Measurements from ENCODE around the gene ORAI2. TPM values are rescaled to one million over a fixed set of nuclear protein-coding genes. Genes with fewer than 3 reads are reported as not detected.
"Not testable (repeated sequence)": the region's sequence is repeated elsewhere in the genome, so short reads cannot be mapped to it uniquely, and the experiment has no call there.

Gene ORAI2
- polyA plus RNA-seq, 2 of the 4 experiments (the other 2 are of a cell fraction): 12.8 to 22.1 TPM

DNA sequence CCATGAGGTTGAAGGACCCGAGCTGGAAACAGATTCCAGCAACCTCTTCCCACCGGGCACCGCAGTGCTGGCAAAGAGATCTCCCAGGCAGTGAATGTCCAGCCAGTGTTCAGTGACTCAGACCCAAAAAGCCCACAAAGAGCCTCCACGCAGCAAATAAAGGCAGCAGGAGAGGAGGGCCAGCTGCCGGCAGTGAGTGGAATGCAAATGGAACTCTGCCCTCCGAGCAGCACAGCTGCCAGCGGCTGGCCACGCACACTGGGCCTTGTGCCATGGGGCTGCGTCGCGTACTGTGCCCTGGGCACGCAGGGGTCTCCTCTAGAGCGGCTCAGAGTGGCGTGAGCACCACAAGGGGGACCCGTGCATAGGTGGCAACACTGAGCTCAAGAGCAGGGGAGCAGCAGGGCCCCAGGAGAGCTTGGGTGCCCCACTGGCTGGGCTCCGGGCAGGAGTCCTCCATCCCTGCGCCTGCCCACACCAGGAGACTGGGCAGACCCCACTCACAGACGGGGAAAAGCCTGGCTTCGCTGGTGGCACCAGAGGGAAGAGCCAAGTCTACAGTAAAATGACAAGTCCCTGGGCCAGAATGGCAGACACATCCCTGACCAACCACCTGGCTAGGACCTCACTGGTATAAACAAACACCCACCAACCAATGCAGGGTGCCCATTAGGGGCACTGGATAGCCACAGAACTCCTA is 41.5 kb downstream of the ORAI2 start:
- CTCF ChIA-PET; ATAC-seq; POLR2A ChIA-PET; H3K27ac ChIP-seq; H3K4me2 ChIP-seq; FAIRE-seq; DNase-seq (ENCODE audit: low read depth in 1 of 2, low spot score in 1 of 2); H3K9me3 ChIP-seq; H3K4me3 ChIP-seq; H3K4me1 ChIP-seq: not testable (repeated sequence)
- WGBS (ENCODE audit: missing lambda C conversion rate): 83% methylated on average over 5 of the region's 19 CpGs

GRCh38 chr7:102478314-102479208 is 45.2 kb downstream of the ORAI2 start, which contains the start of gene POLR2J:
POLR2J (minus strand) TSS chr7:102478922; CDS start chr7:102478860, 62 bp downstream.
- peak within 1 kb of the TSS; percentile 53; the same call in 2 of the 3 replicates for H3K4me2 ChIP-seq
- H3K4me1 ChIP-seq, H3K9me3 ChIP-seq, POLR2A ChIA-PET, FAIRE-seq: not testable (repeated sequence)
- CTCF ChIA-PET: interaction anchor here (1.6 kb wide), 1 partner anchor 12 kb away, joined by 6 read pairs; no protein-coding TSS in a partner anchor
- TF ChIP-seq, protein P1, sequence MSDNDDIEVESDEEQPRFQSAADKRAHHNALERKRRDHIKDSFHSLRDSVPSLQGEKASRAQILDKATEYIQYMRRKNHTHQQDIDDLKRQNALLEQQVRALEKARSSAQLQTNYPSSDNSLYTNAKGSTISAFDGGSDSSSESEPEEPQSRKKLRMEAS (IDR thresholded peaks at IDR 0.05): 0 out of 2 replicates have a peak, but pooled peaks have one; percentile 26
- peak; percentile 47 for TF ChIP-seq KDM5A (IDR thresholded peaks at IDR 0.05)
- TF ChIP-seq JUN (IDR thresholded peaks at IDR 0.05): 0 out of 5 replicates have a peak, but pooled peaks of 1 of the 2 experiments have one; percentile 30
- peak; percentile 28; the same call in 1 of the 3 replicates for TF ChIP-seq CTCF (IDR thresholded peaks at IDR 0.05)
- DNase-seq (ENCODE audit: low read depth in 1 of 2, low spot score in 1 of 2): peak in 1 of 2 experiments; percentile 86
- 0% methylated on average over 9 of the region's 72 CpGs for WGBS (ENCODE audit: missing lambda C conversion rate)
- peak within 1 kb of the TSS; percentile 55 to 66; a peak in 4 of 6 replicates for H3K27ac ChIP-seq
- H3K4me3 ChIP-seq: peak within 1 kb of the TSS; percentile 44
- ATAC-seq: peak; percentile 72 to 88

- 43% methylated on average over 1 of the region's 10 CpGs for WGBS (ENCODE audit: missing lambda C conversion rate)
- POLR2A ChIA-PET; H3K4me1 ChIP-seq; DNase-seq (ENCODE audit: low read depth in 1 of 2, low spot score in 1 of 2); H3K4me3 ChIP-seq; FAIRE-seq; H3K9me3 ChIP-seq: not testable (repeated sequence)
- H3K27ac ChIP-seq: peak overlapping the region; percentile 55 to 66; a peak in 2 of 6 replicates
- peak overlapping the region; percentile 53; the same call in 2 of the 3 replicates for H3K4me2 ChIP-seq
- CTCF ChIA-PET: interaction anchor here (1.6 kb wide), 1 partner anchor 12 kb away, joined by 6 read pairs; no protein-coding TSS in a partner anchor
- peak; percentile 31 to 50; a peak in 5 of 6 replicates for ATAC-seq
Measured at GRCh38 chr7:102479209-102479584, 45.8 kb downstream of the ORAI2 start.

DNA sequence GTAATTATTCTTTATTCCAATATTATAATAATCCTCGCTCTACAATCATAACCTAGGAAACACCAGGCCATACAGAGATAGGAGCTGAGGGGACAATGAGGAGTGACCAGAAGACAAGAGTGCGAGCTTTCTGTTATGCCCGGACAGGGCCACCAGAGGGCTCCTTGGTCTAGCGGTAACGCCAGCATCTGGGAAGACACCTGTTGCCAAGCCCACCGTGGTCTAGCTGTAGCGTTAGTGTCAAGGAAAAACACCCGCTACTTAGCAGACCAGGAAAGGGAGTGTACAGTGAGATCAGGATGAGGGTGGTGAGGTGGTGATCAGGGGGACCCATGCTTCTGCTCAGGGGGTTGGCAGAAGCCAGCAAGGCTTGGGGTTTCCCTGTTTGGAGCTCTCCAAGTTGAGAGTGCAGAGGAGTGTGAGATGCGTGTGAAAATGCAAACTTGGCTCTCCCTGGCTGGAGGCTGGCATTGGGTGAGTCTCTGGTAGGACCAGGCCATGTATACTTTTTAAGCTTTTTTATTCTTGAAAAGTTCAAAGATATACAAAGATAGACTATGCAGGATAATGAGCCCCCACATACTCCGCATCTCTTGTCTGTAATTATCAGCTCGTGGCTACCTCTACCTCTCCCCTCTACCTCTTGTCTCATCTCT is 46.7 kb downstream of the ORAI2 start:
- H3K27ac ChIP-seq; H3K4me1 ChIP-seq; H3K9me3 ChIP-seq; DNase-seq (ENCODE audit: low read depth in 1 of 2, low spot score in 1 of 2); H3K4me3 ChIP-seq; FAIRE-seq; POLR2A ChIA-PET: not testable (repeated sequence)
- H3K4me2 ChIP-seq: peak overlapping the region; percentile 44; the same call in 1 of the 3 replicates
- CTCF ChIA-PET: interaction anchor here (1.6 kb wide), 1 partner anchor 13 kb away, joined by 6 read pairs; no protein-coding TSS in a partner anchor
- peak; percentile 41 for TF ChIP-seq CTCF (IDR thresholded peaks at IDR 0.05)
- TF ChIP-seq SMC3 (IDR thresholded peaks at IDR 0.05): peak; percentile 31; the same call in 1 of the 3 replicates
- peak; percentile 44 to 54 for TF ChIP-seq RAD21 (conservative IDR thresholded peaks at IDR 0.05 in 1 of 2, IDR thresholded peaks at IDR 0.05 in 1 of 2)
- peak in 1 of 2 experiments; percentile 16; a peak in 1 of 6 replicates for ATAC-seq
- under 1% methylated on average over 8 of the region's 11 CpGs for WGBS (ENCODE audit: missing lambda C conversion rate)

DNA sequence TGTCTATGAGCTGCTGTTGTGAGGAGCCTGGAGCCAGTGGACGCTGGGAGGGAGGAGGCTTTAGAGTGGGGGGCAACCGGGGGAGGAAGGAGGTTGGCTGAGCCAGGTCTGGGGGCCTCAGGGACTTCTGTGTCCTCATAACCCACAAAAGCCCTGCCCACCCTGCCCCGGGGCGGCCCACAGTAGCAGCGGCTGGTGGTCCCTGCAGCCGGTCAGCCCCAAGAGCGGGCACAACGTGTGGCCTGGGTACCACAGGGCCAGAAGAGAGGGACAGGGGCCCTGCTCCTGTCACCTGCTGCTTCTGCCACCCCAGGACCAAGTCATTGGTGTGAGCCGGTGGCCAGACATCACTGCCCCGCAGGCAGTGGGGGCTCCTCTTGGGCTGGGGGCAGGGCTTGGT is 48.6 kb downstream of the ORAI2 start:
- DNase-seq (ENCODE audit: low read depth in 1 of 2, low spot score in 1 of 2); FAIRE-seq; ATAC-seq; H3K4me3 ChIP-seq; H3K4me1 ChIP-seq; CTCF ChIA-PET; H3K4me2 ChIP-seq; H3K9me3 ChIP-seq; H3K27ac ChIP-seq; POLR2A ChIA-PET: not testable (repeated sequence)
- no CpG with 5 or more reads among the region's 10 CpGs for WGBS (ENCODE audit: missing lambda C conversion rate)

DNA sequence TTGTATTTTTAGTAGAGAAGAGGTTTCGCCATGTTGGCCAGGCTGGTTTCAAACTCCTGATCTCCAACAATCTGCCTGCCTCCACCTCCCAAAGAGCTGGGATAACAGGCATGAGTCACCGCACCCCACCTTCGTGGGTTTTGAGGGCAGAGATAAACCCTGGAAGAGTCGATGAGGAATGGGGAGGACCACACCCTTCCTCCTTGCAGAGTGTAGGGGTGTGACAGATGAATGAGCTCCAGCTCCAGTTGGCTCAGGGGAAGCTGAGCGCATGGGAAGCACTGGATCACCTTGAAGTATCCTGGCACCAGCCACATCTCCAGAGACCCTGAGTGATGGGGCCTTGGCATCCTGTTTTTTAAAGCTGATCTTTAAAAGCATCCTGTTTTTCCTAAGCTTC is 50.9 kb downstream of the ORAI2 start:
- H3K4me1 ChIP-seq; CTCF ChIA-PET; H3K4me3 ChIP-seq; H3K9me3 ChIP-seq; H3K27ac ChIP-seq; DNase-seq (ENCODE audit: low read depth in 1 of 2, low spot score in 1 of 2); POLR2A ChIA-PET; FAIRE-seq; H3K4me2 ChIP-seq: not testable (repeated sequence)
- no CpG with 5 or more reads among the region's 5 CpGs for WGBS (ENCODE audit: missing lambda C conversion rate)
- 0 out of 6 replicates have a peak, but pooled peaks of 1 of the 2 experiments have one; percentile 9 for ATAC-seq

DNA sequence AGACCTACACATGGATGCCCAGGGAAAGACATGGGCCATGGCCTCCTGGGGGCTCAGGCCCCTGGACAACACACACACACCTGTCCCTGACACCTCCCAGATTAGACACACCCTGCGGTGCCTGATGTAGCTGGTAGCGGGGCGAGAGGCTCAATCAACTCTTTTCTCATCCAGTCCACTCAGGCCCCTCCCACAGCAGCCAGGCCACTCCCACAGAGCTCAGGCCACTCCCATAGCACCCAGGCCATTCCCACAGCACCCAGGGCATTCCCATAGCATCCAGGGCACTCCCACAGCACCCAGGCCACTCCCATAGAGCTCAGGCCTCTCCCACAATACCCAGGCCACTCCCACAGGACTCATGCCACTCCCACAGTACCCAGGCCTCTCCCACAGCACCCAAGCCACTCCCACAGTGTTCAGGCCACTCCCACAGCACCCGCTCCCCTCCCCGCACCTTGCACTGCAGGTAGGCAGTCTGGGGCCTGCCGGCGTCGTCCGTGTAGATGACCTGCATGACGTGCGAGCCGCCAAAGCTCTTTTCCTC is 57.2 kb downstream of the ORAI2 start:
- WGBS (ENCODE audit: missing lambda C conversion rate): 81% methylated on average over 3 of the region's 12 CpGs
- H3K4me3 ChIP-seq; FAIRE-seq; POLR2A ChIA-PET; CTCF ChIA-PET; H3K9me3 ChIP-seq; H3K4me1 ChIP-seq; H3K4me2 ChIP-seq; H3K27ac ChIP-seq; DNase-seq (ENCODE audit: low read depth in 1 of 2, low spot score in 1 of 2): not testable (repeated sequence)
- ATAC-seq: peak; percentile 66 to 93
